Nephron (organoid): Measurements from ENCODE around the gene RAB11FIP3.

Source experiments
- H3K27ac Mint-ChIP-seq, 3 experiments: 2 replicates each; pipeline ENCODE4 v1.8.0; 2020; ENCODE audit warnings: mixed read lengths in 3 of 3, mild to moderate bottlenecking in 2 of 3, moderate library complexity in 1 of 3
- H3K27me3 Mint-ChIP-seq: 2 replicates; pipeline ENCODE4 v1.8.0; 2021; ENCODE audit warnings: low read depth, mild to moderate bottlenecking, moderate library complexity, mixed read lengths
- H3K36me3 Mint-ChIP-seq: 2 replicates; pipeline ENCODE4 v1.8.0; 2020; ENCODE audit warnings: low read depth, mixed read lengths
- H3K4me1 Mint-ChIP-seq: 2 replicates; pipeline ENCODE4 v1.8.0; 2020; ENCODE audit warnings: mixed read lengths
- H3K4me3 Mint-ChIP-seq, 3 experiments: 2 replicates each; pipeline ENCODE4 v1.8.0; 2020; ENCODE audit warnings: mild to moderate bottlenecking in 3 of 3, mixed read lengths in 3 of 3, moderate library complexity in 2 of 3
- H3K9me3 Mint-ChIP-seq: 2 replicates; pipeline ENCODE4 v1.8.0; 2020; ENCODE audit warnings: mixed read lengths
- CTCF ChIP-seq, 3 experiments: fragments of 200-600 bp; sonication (generic); IDR thresholded peaks; one replicate each; pipeline ENCODE4 v1.5.0; 2021; ENCODE audit warnings: antibody characterized with exemption in 3 of 3; ENCODE audit not compliant: unreplicated experiment in 3 of 3

The RAB11FIP3 gene

GRCh38 chr16:482468-483185 is 57.2 kb downstream of the RAB11FIP3 start:
- Mint-ChIP-seq H3K36me3 (peaks cover 20% of the 10 kb centered on the region), H3K9me3 (no peaks in the 10 kb centered on the region), H3K4me1 (peaks cover 15% of the 10 kb centered on the region), H3K27me3 (no peaks in the 10 kb centered on the region), H3K27ac (peak overlapping the region; percentile 74 to 97 (median 85)), H3K4me3 (no peak overlapping the region)
- TF ChIP-seq CTCF (IDR thresholded peaks at IDR 0.05; ENCODE audit: unreplicated experiment in 3 of 3), result no peak

- Mint-ChIP-seq H3K4me1 (peaks cover 18% of the 10 kb centered on the region), H3K27ac (peak overlapping the region; percentile 74 to 97 (median 85)), H3K4me3 (peak overlapping the region in 1 of 3 experiments; percentile 17), H3K27me3 (no peaks in the 10 kb centered on the region), H3K36me3 (peaks cover 24% of the 10 kb centered on the region), H3K9me3 (no peaks in the 10 kb centered on the region)
- no peak for TF ChIP-seq CTCF (IDR thresholded peaks at IDR 0.05; ENCODE audit: unreplicated experiment in 3 of 3)
These were observed 58.1 kb downstream of the RAB11FIP3 start for GRCh38 chr16:483341-484075.

GRCh38 chr16:489606-490005 is 64.2 kb downstream of the RAB11FIP3 start:
- no peak for TF ChIP-seq CTCF (IDR thresholded peaks at IDR 0.05; ENCODE audit: unreplicated experiment in 3 of 3)

GRCh38 chr16:490768-491167 is 65.3 kb downstream of the RAB11FIP3 start:
- TF ChIP-seq CTCF (IDR thresholded peaks at IDR 0.05; ENCODE audit: unreplicated experiment in 3 of 3), result no peak
- no peaks in the 10 kb centered on the region for H3K27me3 Mint-ChIP-seq
- H3K27ac Mint-ChIP-seq, result peak overlapping the region; percentile 59 to 73 (median 73)
- peaks cover 14% of the 10 kb centered on the region for H3K4me1 Mint-ChIP-seq
- H3K36me3 Mint-ChIP-seq, result peaks cover 35% of the 10 kb centered on the region
- H3K9me3 Mint-ChIP-seq, result no peaks in the 10 kb centered on the region
- no peak overlapping the region for H3K4me3 Mint-ChIP-seq

More at GRCh38 chr16:489606-490005, 64.2 kb downstream of the RAB11FIP3 start:
- Mint-ChIP-seq H3K4me1 (peaks cover 14% of the 10 kb centered on the region), H3K9me3 (no peaks in the 10 kb centered on the region), H3K27me3 (no peaks in the 10 kb centered on the region), H3K27ac (no peak overlapping the region), H3K36me3 (peaks cover 31% of the 10 kb centered on the region), H3K4me3 (no peak overlapping the region)

GRCh38 chr16:491220-491919 is 65.9 kb downstream of the RAB11FIP3 start:
- Mint-ChIP-seq H3K27me3 (no peaks in the 10 kb centered on the region), H3K9me3 (no peaks in the 10 kb centered on the region), H3K27ac (peak overlapping the region; percentile 73 to 84 (median 73)), H3K4me1 (peaks cover 14% of the 10 kb centered on the region), H3K36me3 (peaks cover 34% of the 10 kb centered on the region), H3K4me3 (peak overlapping the region in 1 of 3 experiments; percentile 12)
- no peak for TF ChIP-seq CTCF (IDR thresholded peaks at IDR 0.05; ENCODE audit: unreplicated experiment in 3 of 3)
